ENCODE data around the gene CDK5RAP2. TPM values are rescaled to one million over a fixed set of nuclear protein-coding genes. Genes with fewer than 3 reads are reported as not detected.
A peak's percentile ranks its signal among the peaks of the same experiment; 100 is the strongest.

CDK5RAP2 gene
- total RNA-seq, 1 donor = 21.2 TPM

DNA sequence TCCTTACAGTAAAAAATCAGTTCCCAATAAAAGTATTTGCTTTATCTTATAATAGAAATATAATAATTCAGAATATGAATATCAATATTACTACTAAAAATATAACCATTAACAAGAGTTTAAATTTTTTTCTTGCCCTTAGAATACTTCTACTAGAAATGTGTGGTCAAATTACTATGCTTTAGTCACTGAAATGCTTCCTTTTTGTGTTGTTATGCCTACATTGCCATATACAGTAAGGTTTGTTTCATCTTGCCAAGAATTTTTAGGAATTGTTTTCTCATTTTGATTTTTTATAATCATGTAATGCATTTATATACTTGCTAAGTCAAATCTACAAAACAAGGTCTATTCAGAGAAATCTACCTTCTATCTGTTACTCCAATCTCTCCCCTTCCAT, 181.7 kb downstream of the CDK5RAP2 start:
- no peak overlapping the region for H3K4me3 ChIP-seq (ENCODE audit: low read depth, low read length)
- DNase-seq (ENCODE audit: low read depth) = no peak
- TF ChIP-seq, protein P1, sequence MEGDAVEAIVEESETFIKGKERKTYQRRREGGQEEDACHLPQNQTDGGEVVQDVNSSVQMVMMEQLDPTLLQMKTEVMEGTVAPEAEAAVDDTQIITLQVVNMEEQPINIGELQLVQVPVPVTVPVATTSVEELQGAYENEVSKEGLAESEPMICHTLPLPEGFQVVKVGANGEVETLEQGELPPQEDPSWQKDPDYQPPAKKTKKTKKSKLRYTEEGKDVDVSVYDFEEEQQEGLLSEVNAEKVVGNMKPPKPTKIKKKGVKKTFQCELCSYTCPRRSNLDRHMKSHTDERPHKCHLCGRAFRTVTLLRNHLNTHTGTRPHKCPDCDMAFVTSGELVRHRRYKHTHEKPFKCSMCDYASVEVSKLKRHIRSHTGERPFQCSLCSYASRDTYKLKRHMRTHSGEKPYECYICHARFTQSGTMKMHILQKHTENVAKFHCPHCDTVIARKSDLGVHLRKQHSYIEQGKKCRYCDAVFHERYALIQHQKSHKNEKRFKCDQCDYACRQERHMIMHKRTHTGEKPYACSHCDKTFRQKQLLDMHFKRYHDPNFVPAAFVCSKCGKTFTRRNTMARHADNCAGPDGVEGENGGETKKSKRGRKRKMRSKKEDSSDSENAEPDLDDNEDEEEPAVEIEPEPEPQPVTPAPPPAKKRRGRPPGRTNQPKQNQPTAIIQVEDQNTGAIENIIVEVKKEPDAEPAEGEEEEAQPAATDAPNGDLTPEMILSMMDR (IDR thresholded peaks at IDR 0.05; ENCODE audit: insufficient read depth, low read depth, low read length) = no peak

DNA sequence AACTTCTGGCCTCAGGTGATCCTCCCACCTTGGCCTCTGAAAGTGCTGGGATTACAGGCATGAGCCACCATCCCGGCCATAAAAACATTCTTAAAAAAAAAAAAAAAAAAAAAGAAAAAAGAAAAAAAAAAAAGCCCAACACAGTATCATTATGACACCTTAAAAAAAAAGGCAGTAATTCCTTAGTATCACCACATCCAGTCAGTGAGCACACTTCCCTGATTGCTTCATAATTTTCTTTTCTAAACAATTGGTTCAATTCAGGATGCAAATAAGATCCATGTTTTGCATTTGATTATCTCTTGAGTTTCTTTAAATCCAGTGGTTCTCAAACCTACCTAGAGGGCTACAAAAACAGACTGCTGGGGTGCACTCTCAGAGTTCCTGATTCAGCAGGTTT, 182.5 kb downstream of the CDK5RAP2 start:
- no peak overlapping the region for H3K4me3 ChIP-seq (ENCODE audit: low read depth, low read length)
- TF ChIP-seq, protein P1 (IDR thresholded peaks at IDR 0.05; ENCODE audit: insufficient read depth, low read depth, low read length) = no peak
- no peak for DNase-seq (ENCODE audit: low read depth)

DNA sequence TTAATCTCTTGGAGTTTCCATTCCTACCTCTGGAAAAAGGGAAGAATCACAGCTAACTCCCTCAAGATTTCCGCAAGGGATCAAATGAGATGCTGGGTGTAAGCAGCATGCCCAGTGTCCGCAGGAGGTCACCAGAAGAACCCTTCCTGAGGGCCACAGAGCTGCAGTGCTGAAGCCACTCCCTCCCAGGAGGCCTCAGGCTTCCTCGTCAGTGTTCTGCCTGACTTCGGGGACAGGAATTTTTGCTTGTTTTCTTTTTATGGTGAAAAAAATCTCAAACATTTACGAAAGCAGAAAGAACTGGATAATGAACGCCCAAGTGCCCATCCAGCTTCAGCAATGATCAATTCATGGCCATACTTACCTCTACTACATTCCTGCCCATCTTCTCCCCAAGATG, 183.0 kb downstream of the CDK5RAP2 start:
- TF ChIP-seq, protein P1 (IDR thresholded peaks at IDR 0.05; ENCODE audit: insufficient read depth, low read depth, low read length) = no peak
- H3K4me3 ChIP-seq (ENCODE audit: low read depth, low read length) = no peak overlapping the region
- DNase-seq (ENCODE audit: low read depth) = no peak

DNA sequence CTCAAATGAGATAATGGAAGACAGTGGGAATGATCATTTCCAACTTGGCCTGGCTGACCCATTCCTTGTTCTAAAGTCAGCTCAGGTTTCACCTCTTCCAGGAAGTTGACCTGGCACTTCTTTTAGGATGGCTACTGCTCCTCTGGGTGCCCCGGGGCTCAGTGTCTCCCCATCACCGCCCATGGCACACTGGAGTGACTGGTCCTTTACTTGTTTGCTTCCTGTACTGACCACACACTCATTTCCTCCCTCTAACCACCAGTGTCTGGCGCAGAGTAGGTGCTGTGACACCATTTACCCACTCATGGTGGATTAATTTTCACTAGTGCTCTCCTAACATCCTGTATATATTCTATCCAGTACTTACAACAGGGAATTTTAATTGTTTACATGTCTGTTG, 183.5 kb downstream of the CDK5RAP2 start:
- H3K4me3 ChIP-seq (ENCODE audit: low read depth, low read length) = no peak overlapping the region
- DNase-seq (ENCODE audit: low read depth) = no peak
- TF ChIP-seq, protein P1 (IDR thresholded peaks at IDR 0.05; ENCODE audit: insufficient read depth, low read depth, low read length) = no peak

DNA sequence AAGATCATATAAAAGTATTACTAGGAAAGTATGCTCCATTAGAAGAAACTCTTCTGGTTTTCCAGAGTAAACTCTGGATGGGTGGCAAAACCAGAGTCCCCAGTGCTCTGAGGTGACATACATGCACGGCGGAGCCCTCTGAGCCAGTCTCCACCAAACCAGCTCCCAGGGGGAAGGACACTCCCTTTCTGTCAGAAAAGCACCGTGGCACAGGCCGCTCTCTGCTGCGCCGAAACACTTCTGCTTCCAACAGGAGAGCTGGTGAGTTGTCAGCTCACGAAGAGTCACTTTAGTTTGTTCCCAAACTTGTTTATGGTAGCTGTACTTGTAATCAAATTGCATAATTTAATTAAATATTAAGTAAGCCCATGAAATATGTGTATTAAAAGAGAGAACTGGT, 184.6 kb downstream of the CDK5RAP2 start:
- TF ChIP-seq, protein P1 (IDR thresholded peaks at IDR 0.05; ENCODE audit: insufficient read depth, low read depth, low read length) = no peak
- DNase-seq (ENCODE audit: low read depth) = no peak
- no peak overlapping the region for H3K4me3 ChIP-seq (ENCODE audit: low read depth, low read length)

DNA sequence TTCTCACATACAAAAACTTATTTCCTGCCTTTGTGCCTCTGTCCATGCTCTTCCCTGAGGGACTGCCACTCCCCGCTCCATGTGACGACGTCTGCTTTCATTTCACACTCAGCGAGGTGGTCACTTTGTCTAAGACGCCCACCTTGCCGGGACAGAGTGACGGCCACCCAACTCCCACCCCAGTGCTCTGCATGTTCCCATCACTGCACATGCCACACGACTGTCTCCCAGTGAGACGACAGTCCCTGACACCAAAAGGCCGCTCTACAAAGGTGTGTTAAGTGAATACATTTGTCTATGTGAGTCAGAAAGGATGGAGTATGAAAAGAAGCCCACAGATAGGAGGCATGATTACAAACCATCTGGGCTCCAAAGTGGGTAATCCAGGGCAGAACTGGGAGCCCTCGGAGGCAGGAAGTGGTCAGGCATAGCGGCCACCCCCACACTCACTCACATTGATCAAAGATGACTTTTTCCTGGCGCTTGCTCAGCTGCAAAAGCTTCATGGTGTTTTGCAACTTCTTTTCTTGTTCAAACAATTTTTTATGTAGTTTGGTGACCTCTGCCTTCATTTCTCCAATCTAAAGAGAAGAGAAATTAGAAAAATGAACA, 185.8 kb downstream of the CDK5RAP2 start:
- no peak overlapping the region for H3K4me3 ChIP-seq (ENCODE audit: low read depth, low read length)
- DNase-seq (ENCODE audit: low read depth) = peak; percentile 95
- TF ChIP-seq, protein P1 (IDR thresholded peaks at IDR 0.05; ENCODE audit: insufficient read depth, low read depth, low read length) = no peak
